Measurements from ENCODE around the gene PPP1R1C.
"Not testable (repeated sequence)": the region's sequence is repeated elsewhere in the genome, so short reads cannot be mapped to it uniquely, and the experiment has no call there.

Gene PPP1R1C

DNA sequence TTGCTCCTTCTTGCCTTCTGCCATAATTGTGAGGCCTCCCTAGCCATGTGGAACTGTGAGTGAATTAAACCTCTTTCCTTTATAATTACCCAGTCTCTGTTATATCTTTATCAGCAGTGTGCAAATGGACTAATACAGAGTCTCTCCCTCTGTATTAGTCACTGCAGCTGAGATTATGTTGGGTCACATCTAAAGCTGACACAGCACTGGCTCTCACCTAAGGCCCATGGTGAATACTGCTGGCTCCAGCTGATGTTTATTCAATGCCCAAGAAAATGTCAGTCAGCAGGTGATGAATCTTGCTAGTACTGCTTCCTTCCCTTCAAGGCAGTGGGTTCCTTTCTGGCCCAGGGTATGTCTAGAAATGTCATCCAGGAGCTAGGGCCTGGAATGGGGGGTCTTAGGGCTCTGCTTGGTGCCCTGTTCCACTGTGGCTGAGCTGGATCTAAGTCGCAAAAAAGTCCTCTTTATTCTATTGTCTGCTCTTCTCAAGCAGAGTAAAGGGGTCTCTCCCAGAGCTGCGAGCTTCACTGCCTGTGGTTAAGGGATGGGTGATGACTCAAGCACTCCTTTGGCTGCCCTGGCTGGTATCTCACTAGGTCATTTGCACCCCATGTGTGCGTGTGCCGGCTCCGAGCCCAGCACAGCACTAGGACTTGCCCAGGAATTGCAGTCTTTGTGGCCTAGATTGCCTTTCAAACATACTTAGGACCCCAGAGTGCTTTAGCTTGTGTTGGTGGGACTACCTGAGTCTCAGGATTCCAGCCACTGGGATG lies 29.9 kb downstream of the PPP1R1C start:
- DNase-seq (ENCODE audit: low read depth) = no peak

DNA sequence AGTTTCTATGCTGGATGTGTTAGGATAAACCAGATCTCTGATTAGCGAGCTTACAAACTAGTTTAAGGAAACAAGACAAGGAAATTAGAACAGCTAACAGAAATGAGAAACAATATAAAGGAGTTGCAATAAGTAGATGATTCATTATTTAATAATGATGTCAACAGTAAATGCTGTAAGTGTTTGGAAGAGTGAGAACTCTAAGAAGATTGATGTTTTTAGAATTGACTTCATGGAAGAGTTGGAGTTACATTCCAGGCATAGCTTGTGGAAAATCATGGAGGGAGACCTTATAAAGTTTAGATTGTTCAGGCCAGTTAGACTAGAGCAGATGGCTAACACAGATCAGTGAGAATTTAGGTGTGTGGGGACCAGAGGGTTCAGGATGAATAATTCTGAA lies 32.6 kb downstream of the PPP1R1C start:
- no peak for DNase-seq (ENCODE audit: low read depth)

- no peak for DNase-seq (ENCODE audit: low read depth)
Measured at GRCh38 chr2:182019731-182020130, 34.1 kb downstream of the PPP1R1C start.

DNA sequence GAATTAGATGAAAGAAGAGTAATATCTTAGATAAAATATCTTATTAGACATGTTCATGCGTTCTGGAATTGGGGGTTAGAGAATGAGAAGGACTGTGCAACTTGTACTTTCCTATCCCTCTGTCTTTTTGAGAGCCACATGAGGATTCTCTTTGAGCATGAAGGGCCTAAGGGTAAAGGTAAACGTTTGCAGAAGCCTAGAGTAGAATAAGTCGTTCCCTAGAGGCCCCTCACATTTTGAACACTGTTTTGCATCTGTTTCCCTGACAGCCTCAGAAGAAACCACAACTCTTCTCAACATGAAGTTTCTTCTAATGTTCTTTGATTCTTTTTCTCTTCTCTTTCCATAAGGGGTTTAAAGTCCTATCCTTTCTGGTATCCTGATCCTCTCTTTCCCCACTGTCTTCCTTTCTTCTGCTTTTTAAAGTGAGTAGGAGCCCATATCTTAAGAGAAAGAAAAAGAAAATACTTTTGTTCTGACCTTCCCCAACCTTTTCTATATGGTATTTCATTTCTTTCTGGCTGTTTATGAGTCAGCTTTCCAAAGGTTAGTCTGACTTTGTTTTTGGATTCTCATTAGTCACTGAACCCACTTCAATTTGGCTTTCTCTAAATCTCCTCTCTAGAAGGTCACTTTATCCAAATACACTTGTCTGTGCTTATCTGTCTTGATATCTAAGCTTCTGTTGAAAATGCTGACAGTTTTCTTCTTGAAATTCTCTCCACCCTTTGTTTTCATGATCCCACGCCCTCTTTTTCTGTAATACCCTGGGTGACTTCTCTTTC lies 34.8 kb downstream of the PPP1R1C start:
- no peak for DNase-seq (ENCODE audit: low read depth)

DNA sequence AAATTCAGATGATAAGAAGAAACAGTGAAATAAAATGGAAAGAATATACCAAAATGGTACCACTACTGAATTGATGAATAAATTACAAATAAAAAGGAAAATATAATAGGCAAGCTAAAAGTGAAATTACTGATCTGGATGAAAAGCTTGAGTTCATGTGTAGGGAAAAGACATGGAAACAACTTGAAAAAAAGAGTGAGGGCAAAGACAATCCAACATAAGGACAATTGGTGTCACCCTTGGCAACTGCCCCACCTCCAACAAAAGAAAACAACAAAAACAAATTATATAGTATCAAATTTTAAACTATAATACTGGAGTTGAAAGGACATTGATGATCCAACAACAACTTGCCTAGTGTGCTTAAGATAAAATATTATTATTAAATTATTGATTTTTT lies 37.6 kb downstream of the PPP1R1C start:
- DNase-seq (ENCODE audit: low read depth) = no peak

DNA sequence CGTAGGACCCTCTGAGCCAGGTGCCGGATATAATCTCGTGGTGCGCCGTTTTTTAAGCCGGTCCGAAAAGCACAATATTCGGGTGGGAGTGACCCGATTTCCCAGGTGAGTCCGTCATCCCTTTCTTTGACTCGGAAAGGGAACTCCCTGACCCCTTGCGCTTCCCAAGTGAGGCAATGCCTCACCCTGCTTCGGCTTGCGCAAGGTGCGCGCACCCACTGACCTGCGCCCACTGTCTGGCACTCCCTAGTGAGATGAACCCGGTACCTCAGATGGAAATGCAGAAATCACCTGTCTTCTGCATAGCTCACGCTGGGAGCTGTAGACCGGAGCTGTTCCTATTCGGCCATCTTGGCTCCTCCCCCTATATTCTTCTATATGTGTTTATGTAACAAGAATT lies 45.2 kb downstream of the PPP1R1C start:
- not testable (repeated sequence) for DNase-seq (ENCODE audit: low read depth)

GRCh38 chr2:182031956-182032355 lies 46.3 kb downstream of the PPP1R1C start:
- DNase-seq (ENCODE audit: low read depth) = no peak

GRCh38 chr2:182033449-182033848 lies 47.8 kb downstream of the PPP1R1C start:
- no peak for DNase-seq (ENCODE audit: low read depth)

DNA sequence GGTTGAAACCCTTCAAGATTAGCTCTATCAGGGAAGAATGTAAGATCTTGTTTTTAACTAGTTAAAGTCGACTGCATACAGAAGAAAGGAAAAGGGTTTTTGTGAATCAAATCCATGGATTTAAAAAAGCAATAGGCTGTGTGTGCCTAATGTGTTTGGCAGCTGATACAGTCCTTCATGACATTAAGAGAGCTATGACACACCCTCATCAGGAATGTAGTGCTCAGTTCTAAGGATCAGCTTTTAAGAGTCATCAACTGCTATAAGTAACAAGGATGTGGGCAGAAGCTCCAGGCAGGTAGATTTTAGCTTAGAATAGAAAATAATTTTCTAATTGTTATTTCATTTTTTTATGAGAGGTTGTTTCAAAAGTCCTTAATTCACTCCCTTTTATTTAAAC lies 52.9 kb downstream of the PPP1R1C start:
- DNase-seq (ENCODE audit: low read depth) = no peak

DNA sequence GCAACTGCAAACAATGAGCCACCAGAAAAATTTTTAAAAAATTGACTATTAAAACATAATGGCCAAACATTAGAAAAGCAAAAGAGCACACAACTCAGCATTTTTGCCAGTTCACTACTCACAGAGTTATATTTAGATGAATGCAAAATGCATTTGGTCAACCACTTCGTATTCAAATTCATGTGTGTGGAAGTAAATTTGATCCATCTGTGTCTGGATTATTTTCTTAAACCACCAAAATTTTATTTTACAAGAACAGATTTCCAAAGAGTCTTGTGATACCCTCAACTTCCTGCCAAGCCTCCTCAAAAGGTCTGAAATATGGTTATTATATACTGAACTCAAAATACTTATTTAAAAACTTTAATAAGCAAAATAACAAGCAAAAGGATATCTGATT lies 57.4 kb downstream of the PPP1R1C start:
- no peak for DNase-seq (ENCODE audit: low read depth)

DNA sequence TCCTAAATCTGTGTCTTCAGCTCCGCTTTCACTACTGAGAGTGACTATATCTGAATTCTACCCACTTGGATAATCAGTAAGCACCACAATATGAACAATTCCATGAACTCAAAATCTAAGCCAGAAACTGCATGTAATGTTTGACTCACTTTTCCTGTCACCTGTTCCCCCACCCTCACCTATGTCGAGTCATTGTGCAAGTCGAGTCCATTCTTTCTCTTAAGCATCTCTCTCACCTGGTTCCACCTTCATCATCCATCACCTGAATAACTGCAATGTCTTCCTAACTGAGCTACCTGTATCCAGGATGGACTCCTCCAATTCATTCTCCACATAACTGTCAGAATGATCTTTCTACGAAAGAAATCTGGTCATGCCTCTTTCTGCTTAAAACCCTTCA lies 58.2 kb downstream of the PPP1R1C start:
- no peak for DNase-seq (ENCODE audit: low read depth)

DNA sequence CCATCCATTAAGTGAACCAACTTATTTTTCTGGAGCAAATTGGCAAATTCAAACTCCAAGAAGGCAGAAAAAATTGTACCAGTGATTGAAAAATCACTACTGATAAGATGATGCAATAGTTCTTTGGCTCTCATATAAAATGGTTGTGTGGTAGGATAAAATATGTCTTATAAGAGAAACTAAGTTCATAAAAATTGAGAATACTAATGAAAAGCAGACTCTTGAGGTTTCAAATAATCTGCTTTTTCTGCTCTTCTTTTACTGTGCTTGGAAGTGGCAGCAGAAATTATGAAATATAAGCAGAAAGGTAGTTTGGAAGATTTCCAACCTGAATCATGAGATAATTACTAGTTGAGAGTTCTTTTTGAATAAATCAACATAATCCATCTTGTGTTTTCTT lies 61.9 kb downstream of the PPP1R1C start:
- no peak for DNase-seq (ENCODE audit: low read depth)

GRCh38 chr2:182048088-182048487 lies 62.4 kb downstream of the PPP1R1C start:
- DNase-seq (ENCODE audit: low read depth) = no peak

- DNase-seq (ENCODE audit: low read depth) = no peak
Measured at GRCh38 chr2:182048621-182049020, 63.0 kb downstream of the PPP1R1C start.

DNA sequence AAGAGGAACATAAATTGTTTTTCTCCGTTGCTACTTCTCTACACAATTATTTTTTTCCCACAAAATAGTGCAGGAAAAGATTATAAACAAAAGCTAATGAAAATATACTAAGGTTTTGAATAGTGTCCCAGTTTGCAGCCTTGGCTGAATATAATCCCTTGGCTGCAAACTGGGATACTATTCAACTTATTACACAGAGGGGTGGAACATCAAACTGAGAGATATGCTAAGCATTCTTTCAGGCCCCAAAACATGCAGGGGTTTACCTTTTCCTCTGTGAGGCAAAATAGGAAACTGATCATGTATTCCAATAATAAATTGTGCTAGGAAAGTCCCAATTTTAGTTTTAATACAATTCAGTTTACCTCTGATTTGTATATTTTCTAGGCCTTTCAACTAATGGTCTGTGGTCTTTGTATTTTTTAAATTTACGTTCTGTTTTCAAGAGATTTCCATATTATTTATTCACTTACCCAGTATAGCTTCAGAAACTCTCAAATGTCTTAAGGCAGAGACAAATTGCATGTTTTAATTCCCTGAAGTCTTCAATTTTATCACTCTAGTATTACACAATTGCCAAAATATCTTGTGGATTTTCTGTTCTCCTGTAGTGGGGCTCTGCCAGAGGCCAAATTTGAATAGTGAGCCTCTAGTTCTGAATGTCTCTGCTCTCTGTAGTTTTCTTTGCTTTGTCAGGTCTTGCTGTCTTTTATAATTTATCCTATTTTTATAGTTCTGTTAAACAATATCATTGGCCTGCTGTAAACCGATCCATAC lies 63.9 kb downstream of the PPP1R1C start:
- no peak for DNase-seq (ENCODE audit: low read depth)

DNA sequence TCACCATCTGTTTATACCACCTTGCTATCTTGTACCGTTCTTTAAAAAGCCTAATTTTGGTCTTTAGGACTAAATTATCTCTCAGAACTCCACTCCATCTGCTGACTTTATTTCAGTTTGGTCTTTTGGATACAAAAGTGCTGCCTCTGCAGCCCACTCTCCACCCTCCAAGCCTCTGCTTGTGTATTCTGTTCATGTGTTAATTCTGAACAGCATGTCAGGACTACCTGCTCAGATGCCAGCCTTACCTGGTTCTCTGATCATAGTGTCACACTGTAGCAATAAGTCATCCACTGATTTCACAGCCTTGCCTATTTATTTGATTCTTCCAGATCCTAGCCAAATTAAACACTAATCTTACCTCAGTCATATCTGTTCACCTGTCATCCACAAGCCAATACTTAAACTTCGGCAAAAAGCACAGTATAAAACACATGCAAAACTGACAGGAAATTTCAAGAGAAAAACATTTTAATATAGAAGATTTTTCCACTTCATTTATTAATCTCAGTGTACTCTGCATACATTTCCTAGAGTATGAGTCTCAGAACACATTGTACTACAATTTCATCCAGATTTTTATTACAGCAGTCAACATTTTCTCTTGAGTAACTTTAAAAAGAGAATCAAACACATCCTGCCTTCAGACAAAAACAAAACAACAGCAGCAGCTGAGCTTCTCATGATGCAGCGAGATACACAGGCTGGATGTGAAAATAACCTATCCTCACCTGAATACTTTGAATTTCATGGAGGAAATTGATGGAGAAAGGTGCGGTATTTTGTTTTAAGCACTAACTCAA lies 64.9 kb downstream of the PPP1R1C start:
- no peak for DNase-seq (ENCODE audit: low read depth)

- no peak for DNase-seq (ENCODE audit: low read depth)
Measured at GRCh38 chr2:182055993-182056392, 70.3 kb downstream of the PPP1R1C start.

DNA sequence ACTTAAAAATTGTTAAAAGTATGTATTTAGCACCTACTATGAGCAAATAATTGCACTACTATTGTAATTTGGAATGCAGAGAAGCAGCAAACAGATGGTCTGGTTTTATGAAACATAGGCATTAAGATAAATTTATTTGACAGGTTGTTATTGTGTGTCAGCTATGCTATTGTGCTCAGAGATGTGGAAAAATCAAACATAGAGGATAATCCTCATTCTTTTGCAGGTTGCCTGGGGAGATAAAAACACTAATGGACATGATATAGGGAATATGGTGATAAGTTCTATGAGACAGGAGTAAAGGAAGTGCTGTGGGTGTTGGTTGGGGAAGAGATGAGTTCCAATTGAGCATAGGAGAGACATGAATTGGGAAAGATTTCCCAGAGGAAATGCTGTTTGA lies 71.3 kb downstream of the PPP1R1C start:
- DNase-seq (ENCODE audit: low read depth) = no peak

DNA sequence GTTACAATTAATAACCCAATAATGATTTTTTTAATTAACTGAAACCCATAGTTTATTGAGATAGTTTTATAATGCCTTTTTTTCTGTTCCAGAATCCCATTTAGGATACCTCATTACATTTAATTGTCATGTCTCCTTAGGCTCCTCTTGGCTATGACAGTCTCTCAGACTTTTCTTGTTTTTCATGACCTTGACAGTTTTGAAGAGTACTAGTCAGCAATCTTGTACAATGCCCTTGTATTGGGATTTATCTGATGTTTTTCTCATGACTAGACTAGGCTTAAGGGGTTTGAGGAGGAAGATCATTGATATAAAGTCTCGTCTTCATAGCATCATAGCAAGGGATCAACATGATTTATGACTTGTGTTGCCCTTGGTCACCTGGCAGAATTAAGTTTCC lies 72.4 kb downstream of the PPP1R1C start:
- DNase-seq (ENCODE audit: low read depth) = no peak

DNA sequence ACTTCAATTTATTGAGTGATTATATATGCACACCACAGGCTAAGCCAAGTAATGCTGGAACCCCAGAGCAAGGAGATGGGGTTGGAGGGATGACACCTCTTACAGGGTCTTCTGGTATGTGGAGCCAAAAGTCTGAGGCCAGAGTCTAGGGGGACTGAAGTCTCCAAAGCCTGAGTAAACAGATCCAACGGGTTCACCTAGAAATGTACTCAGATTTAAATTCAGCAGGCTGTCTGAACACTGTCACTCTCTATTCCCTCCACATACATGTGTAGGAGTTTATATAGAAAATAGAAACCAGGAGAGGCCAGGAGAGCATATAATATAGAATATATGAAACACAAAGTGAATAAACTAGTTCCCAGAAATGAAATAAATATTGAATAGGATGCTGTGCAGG lies 76.1 kb downstream of the PPP1R1C start:
- no peak for DNase-seq (ENCODE audit: low read depth)

DNA sequence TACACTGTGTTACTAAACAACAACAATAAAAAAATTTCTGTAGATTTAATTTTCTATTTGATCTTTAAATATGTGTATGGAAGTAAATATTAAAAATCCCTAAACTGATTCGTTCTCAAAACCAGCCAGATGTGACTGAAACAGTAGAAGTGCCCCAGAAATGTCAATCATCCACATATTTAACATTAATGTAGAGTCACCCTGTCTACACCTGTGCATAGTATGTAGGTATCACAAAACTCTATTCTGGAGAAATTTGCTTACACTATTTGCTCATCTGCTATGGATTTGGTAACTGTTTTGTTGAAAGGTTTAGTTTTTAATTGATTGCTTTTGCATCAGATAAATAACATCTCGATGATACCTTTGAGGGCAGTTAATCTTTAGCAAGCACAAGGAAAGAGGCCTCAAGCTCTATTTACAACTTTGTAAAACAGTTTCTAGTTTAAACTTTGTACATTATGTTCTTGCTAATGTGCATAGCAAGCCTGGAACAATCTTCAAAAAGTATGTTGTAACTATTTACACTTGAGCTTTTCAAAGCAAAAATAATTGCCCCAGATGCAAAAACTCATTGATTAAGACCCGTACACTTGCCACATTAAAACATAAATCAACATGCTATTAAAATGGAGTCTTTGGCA lies 76.8 kb downstream of the PPP1R1C start:
- no peak for DNase-seq (ENCODE audit: low read depth)

Measured in stimulated activated CD8-positive, alpha-beta memory T cell treated with anti-CD3 and anti-CD28 coated beads, Interleukin-4, amount 100 ng/mL, for 24 hours (primary cell).